Parathyroid adenoma (tissue), 2 donors: ENCODE measurements around the gene CTSO.

ENCODE experiments used
- H2AFZ ChIP-seq: fragments of 300-600 bp; sonication (generic); one replicate; pipeline ENCODE4 v1.7.0; 2017; ENCODE audit warnings: antibody characterized with exemption, mild to moderate bottlenecking
- H3K27ac ChIP-seq: fragments of 300-600 bp; sonication (generic); one replicate; pipeline ENCODE4 v1.7.0; 2017
- H3K27me3 ChIP-seq: fragments of 300-600 bp; sonication (generic); one replicate; pipeline ENCODE4 v1.7.0; 2017; ENCODE audit warnings: low read length; ENCODE audit not compliant: control insufficient read depth, insufficient read depth
- H3K36me3 ChIP-seq: fragments of 300-600 bp; sonication (generic); one replicate; pipeline ENCODE4 v1.7.0; 2017; ENCODE audit warnings: low read length; ENCODE audit not compliant: control insufficient read depth, insufficient read depth
- H3K4me1 ChIP-seq: fragments of 300-600 bp; sonication (generic); one replicate; pipeline ENCODE4 v1.7.0; 2017; ENCODE audit warnings: control low read depth
- H3K4me2 ChIP-seq: fragments of 300-600 bp; sonication (generic); one replicate; pipeline ENCODE4 v1.7.0; 2017; ENCODE audit warnings: low read length
- H3K4me3 ChIP-seq: fragments of 300-600 bp; sonication (generic); one replicate; pipeline ENCODE4 v1.7.0; 2017; ENCODE audit warnings: low read depth, low read length
- H3K79me2 ChIP-seq: fragments of 300-600 bp; sonication (generic); one replicate; pipeline ENCODE4 v1.7.0; 2017; ENCODE audit warnings: control low read depth
- H3K9ac ChIP-seq: fragments of 300-600 bp; sonication (generic); one replicate; pipeline ENCODE4 v1.7.0; 2017; ENCODE audit warnings: mild to moderate bottlenecking
- H3K9me3 ChIP-seq: fragments of 300-600 bp; sonication (generic); one replicate; pipeline ENCODE4 v1.7.0; 2017; ENCODE audit warnings: low read length; ENCODE audit not compliant: control insufficient read depth
- CTCF ChIP-seq: fragments of 300-600 bp; sonication (generic); IDR thresholded peaks from one replicate; pipeline ENCODE4 v1.7.0; 2017; ENCODE audit warnings: antibody characterized with exemption, mild to moderate bottlenecking
- donor health status: primary hyperparathyroidism.

The CTSO gene

DNA sequence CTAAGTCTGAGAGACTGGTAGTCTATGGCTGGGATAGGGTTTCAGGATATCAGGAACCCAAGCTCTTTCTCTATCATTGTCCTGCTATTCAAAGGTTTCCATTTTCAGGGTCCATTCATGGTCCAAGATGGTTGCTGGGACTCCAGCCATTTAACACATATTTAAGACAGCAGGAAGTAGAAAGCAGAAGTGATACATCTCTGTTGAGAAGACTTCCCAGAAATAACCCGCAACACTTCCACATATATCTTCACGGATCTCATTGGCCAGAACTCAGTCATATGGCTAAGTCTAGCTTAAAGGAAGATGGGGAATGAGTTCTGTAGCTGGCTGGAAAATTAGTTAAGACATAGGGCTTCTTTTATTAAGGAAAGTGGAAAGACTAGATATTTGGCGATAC lies 23.8 kb downstream of the CTSO start:
- H3K36me3 ChIP-seq, result no peaks in the 10 kb centered on the region
- no peak for TF ChIP-seq CTCF
- no peaks in the 10 kb centered on the region for H3K4me1 ChIP-seq

GRCh38 chr4:155924637-155925036 lies 29.0 kb downstream of the CTSO start:
- no peaks in the 10 kb centered on the region for H3K4me1 ChIP-seq
- no peak overlapping the region for H3K4me2 ChIP-seq
- no peak for TF ChIP-seq CTCF
- no peaks in the 10 kb centered on the region for H3K9me3 ChIP-seq
- H2AFZ ChIP-seq, result no peak overlapping the region
- no peak overlapping the region for H3K4me3 ChIP-seq
- no peaks in the 10 kb centered on the region for H3K36me3 ChIP-seq
- no peak overlapping the region for H3K27ac ChIP-seq
- H3K27me3 ChIP-seq, result no peaks in the 10 kb centered on the region
- H3K79me2 ChIP-seq, result no peaks in the 10 kb centered on the region
- H3K9ac ChIP-seq, result no peak overlapping the region

More for the DNA sequence above, 23.8 kb downstream of the CTSO start:
- H3K4me2 ChIP-seq, result no peak overlapping the region
- no peak overlapping the region for H3K9ac ChIP-seq
- H3K4me3 ChIP-seq, result no peak overlapping the region
- H3K79me2 ChIP-seq, result no peaks in the 10 kb centered on the region
- H3K27me3 ChIP-seq, result no peaks in the 10 kb centered on the region
- H3K27ac ChIP-seq, result no peak overlapping the region
- no peak overlapping the region for H2AFZ ChIP-seq
- H3K9me3 ChIP-seq, result no peaks in the 10 kb centered on the region

DNA sequence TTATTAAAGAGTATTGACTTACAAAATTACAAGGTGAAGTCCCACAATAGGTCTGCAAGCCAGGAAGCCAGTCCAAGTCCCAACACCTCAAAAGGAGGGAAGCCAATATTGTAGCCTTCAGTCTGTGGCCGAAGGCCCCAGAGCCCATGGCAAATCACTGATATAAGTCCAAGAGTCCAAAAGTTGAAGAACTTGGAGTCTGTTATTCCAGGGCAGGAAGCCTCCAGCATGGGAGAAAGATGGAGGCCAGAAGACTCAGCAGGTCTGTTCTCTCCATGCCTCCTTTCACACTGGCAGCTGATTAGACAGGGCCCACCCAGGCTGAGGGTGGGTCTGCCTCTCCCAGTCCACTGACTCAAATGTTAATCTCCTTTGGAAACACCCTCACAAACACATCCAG lies 32.1 kb downstream of the CTSO start:
- Histone ChIP-seq H3K36me3 (no peaks in the 10 kb centered on the region), H3K4me2 (no peak overlapping the region), H3K9ac (no peak overlapping the region), H3K27ac (no peak overlapping the region), H3K27me3 (no peaks in the 10 kb centered on the region), H3K4me1 (no peaks in the 10 kb centered on the region), H3K79me2 (no peaks in the 10 kb centered on the region), H3K4me3 (no peak overlapping the region), H3K9me3 (no peaks in the 10 kb centered on the region), H2AFZ (no peak overlapping the region)
- no peak for TF ChIP-seq CTCF

DNA sequence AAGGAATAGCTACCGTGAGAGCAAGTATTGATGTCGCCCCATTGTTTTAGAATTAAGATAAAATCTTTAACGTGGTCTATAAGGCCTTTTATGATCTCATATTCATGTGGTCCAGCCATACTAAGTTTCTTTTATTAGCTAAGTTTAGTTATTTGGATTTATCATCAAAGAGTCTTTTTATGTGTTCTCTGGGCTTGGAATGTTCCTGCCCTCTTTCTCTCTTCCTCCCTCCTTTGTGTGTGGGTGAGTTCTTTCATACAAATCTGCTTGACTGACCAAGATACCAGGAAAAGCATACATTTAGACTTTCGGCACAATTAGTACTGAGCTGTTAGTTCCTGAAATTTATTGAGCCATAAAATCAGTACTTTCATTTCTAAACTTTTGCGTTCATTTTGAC lies 38.9 kb downstream of the CTSO start:
- Histone ChIP-seq H3K27ac (no peak overlapping the region), H3K9ac (no peak overlapping the region), H3K27me3 (no peaks in the 10 kb centered on the region), H3K36me3 (no peaks in the 10 kb centered on the region), H3K9me3 (no peaks in the 10 kb centered on the region), H3K79me2 (no peaks in the 10 kb centered on the region), H3K4me3 (no peak overlapping the region), H3K4me2 (no peak overlapping the region), H3K4me1 (no peaks in the 10 kb centered on the region), H2AFZ (no peak overlapping the region)
- no peak for TF ChIP-seq CTCF

- no peaks in the 10 kb centered on the region for H3K27me3 ChIP-seq
- no peak overlapping the region for H3K4me3 ChIP-seq
- H3K4me1 ChIP-seq, result no peaks in the 10 kb centered on the region
- H3K9ac ChIP-seq, result no peak overlapping the region
- TF ChIP-seq CTCF, result no peak
- no peak overlapping the region for H3K27ac ChIP-seq
- H3K4me2 ChIP-seq, result no peak overlapping the region
- no peaks in the 10 kb centered on the region for H3K9me3 ChIP-seq
- no peak overlapping the region for H2AFZ ChIP-seq
- no peaks in the 10 kb centered on the region for H3K79me2 ChIP-seq
- no peaks in the 10 kb centered on the region for H3K36me3 ChIP-seq
Measured at GRCh38 chr4:155911905-155912304, 41.8 kb downstream of the CTSO start.
